Parathyroid adenoma (tissue), 2 donors: ENCODE results near the gene IMMP2L.

ENCODE experiments used
- H2AFZ ChIP-seq: fragments of 300-600 bp; sonication (generic); one replicate; pipeline ENCODE4 v1.7.0; 2017; ENCODE audit warnings: antibody characterized with exemption, mild to moderate bottlenecking
- H3K27ac ChIP-seq: fragments of 300-600 bp; sonication (generic); one replicate; pipeline ENCODE4 v1.7.0; 2017
- H3K27me3 ChIP-seq: fragments of 300-600 bp; sonication (generic); one replicate; pipeline ENCODE4 v1.7.0; 2017; ENCODE audit warnings: low read length; ENCODE audit not compliant: control insufficient read depth, insufficient read depth
- H3K36me3 ChIP-seq: fragments of 300-600 bp; sonication (generic); one replicate; pipeline ENCODE4 v1.7.0; 2017; ENCODE audit warnings: low read length; ENCODE audit not compliant: control insufficient read depth, insufficient read depth
- H3K4me1 ChIP-seq: fragments of 300-600 bp; sonication (generic); one replicate; pipeline ENCODE4 v1.7.0; 2017; ENCODE audit warnings: control low read depth
- H3K4me2 ChIP-seq: fragments of 300-600 bp; sonication (generic); one replicate; pipeline ENCODE4 v1.7.0; 2017; ENCODE audit warnings: low read length
- H3K4me3 ChIP-seq: fragments of 300-600 bp; sonication (generic); one replicate; pipeline ENCODE4 v1.7.0; 2017; ENCODE audit warnings: low read depth, low read length
- H3K79me2 ChIP-seq: fragments of 300-600 bp; sonication (generic); one replicate; pipeline ENCODE4 v1.7.0; 2017; ENCODE audit warnings: control low read depth
- H3K9ac ChIP-seq: fragments of 300-600 bp; sonication (generic); one replicate; pipeline ENCODE4 v1.7.0; 2017; ENCODE audit warnings: mild to moderate bottlenecking
- H3K9me3 ChIP-seq: fragments of 300-600 bp; sonication (generic); one replicate; pipeline ENCODE4 v1.7.0; 2017; ENCODE audit warnings: low read length; ENCODE audit not compliant: control insufficient read depth
- CTCF ChIP-seq: fragments of 300-600 bp; sonication (generic); IDR thresholded peaks from one replicate; pipeline ENCODE4 v1.7.0; 2017; ENCODE audit warnings: antibody characterized with exemption, mild to moderate bottlenecking
- donor health status: primary hyperparathyroidism.

IMMP2L gene

GRCh38 chr7:111094419-111094818, 467.9 kb downstream of the IMMP2L start:
- H3K27ac ChIP-seq, result no peak overlapping the region
- H3K27me3 ChIP-seq, result no peaks in the 10 kb centered on the region
- no peak overlapping the region for H3K4me2 ChIP-seq
- H2AFZ ChIP-seq, result no peak overlapping the region
- no peak for TF ChIP-seq CTCF
- no peak overlapping the region for H3K4me3 ChIP-seq
- no peaks in the 10 kb centered on the region for H3K9me3 ChIP-seq
- H3K79me2 ChIP-seq, result no peaks in the 10 kb centered on the region
- no peaks in the 10 kb centered on the region for H3K4me1 ChIP-seq
- H3K9ac ChIP-seq, result no peak overlapping the region
- H3K36me3 ChIP-seq, result no peaks in the 10 kb centered on the region

DNA sequence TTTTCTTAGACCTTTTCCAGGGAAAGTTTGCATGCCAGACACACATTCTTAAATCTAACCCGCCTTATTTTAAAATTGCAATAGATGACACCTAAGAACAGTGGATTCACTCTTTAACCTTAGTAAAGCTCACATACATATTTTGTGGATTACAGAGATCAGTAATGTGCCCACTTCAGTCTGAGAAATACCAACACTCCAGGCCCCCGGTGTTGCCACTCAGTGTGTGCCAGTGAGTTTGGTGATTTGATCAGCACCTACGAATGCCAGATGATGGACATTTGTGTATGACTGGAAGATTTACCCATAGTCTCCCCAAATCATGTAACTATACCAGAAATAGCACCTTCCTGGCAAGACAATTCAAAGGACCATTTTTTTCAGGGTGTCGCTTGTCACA, 468.8 kb downstream of the IMMP2L start:
- Histone ChIP-seq H3K4me1 (no peaks in the 10 kb centered on the region), H3K9me3 (no peaks in the 10 kb centered on the region), H3K27me3 (no peaks in the 10 kb centered on the region), H2AFZ (no peak overlapping the region), H3K9ac (no peak overlapping the region), H3K36me3 (no peaks in the 10 kb centered on the region), H3K4me2 (no peak overlapping the region), H3K4me3 (no peak overlapping the region), H3K79me2 (no peaks in the 10 kb centered on the region), H3K27ac (no peak overlapping the region)
- TF ChIP-seq CTCF, result no peak

GRCh38 chr7:111092406-111093236, 469.7 kb downstream of the IMMP2L start:
- Histone ChIP-seq H3K4me3 (no peak overlapping the region), H3K27ac (no peak overlapping the region), H3K4me1 (no peaks in the 10 kb centered on the region), H3K79me2 (no peaks in the 10 kb centered on the region), H3K4me2 (no peak overlapping the region), H3K9ac (no peak overlapping the region), H3K9me3 (no peaks in the 10 kb centered on the region), H2AFZ (no peak overlapping the region), H3K27me3 (no peaks in the 10 kb centered on the region), H3K36me3 (no peaks in the 10 kb centered on the region)
- TF ChIP-seq CTCF, result no peak

DNA sequence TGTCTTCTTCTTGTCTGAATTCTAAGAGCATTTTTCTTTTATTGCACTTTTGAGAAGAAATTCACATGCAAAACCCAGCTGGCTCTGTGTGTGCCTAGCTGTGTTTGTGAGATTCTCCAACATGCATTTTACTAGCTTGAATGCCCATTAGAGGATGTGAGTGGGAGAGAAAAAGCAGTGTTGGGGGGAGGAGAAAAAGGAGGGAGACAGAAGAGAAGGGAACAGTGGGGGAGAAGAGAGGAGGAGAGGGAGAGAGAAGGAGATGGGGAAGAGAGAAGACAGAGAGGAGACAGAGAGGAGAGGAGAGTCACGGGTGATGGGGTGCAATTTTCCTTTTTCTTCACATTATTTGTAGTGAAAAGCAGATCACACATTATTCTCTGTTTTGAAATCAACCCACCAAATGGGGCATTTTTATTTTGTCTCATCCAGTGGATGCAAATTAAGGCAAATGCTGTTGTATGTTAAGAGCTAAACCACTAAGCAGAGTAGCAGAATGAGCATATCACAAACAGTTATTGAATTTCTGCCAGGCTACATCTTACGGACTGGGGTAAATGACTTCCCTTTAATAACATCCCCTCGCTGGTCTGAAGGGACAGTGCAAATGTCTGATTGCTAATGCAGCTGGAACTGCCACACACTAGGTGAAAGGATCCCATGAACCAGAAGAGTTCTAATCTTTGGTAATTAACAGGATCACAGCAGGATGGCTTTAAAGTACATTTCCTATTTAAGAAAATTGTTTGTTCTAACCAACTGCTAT, 470.5 kb downstream of the IMMP2L start:
- Histone ChIP-seq H2AFZ (no peak overlapping the region), H3K79me2 (no peaks in the 10 kb centered on the region), H3K27me3 (no peaks in the 10 kb centered on the region), H3K4me2 (no peak overlapping the region), H3K36me3 (no peaks in the 10 kb centered on the region), H3K9ac (no peak overlapping the region), H3K4me1 (no peaks in the 10 kb centered on the region), H3K27ac (no peak overlapping the region), H3K9me3 (no peaks in the 10 kb centered on the region), H3K4me3 (no peak overlapping the region)
- no peak for TF ChIP-seq CTCF
